Esophagus muscularis mucosa (tissue), 4 donors: ENCODE results near the gene PHF19. TPM values are rescaled to one million over a fixed set of nuclear protein-coding genes. Genes with fewer than 3 reads are reported as not detected.

Source experiments
- DNase-seq: peaks from one replicate; pipeline ENCODE4 v3.0.0-alpha.2; 2017; ENCODE audit errors: extremely low spot score
- H3K27ac ChIP-seq, 4 donors: fragments of 200-600 bp; sonication (generic); replicated peaks in 1 of 4; 1 replicate in 3 of 4; 2 replicates in 1 of 4; pipeline ENCODE4 v1.5.1; 2016 to 2019; ENCODE audit warnings: mild to moderate bottlenecking in 1 of 4
- H3K27me3 ChIP-seq, 4 donors: fragments of 200-600 bp; sonication (generic); one replicate each; pipeline versions ENCODE4 v1.5.1 to v1.6.0; 2016 to 2019
- H3K36me3 ChIP-seq, 4 donors: fragments of 200-600 bp; sonication (generic); one replicate each; pipeline ENCODE4 v1.5.1; 2016 to 2019
- H3K4me1 ChIP-seq, 4 donors: fragments of 200-600 bp; sonication (generic); one replicate each; pipeline ENCODE4 v1.5.1; 2016 to 2019
- H3K4me3 ChIP-seq, 4 donors: fragments of 200-600 bp; sonication (generic); 1 replicate in 2 of 4; 2 replicates in 2 of 4; pipeline ENCODE4 v1.5.1; 2016 to 2019; ENCODE audit warnings: mild to moderate bottlenecking in 4 of 4, moderate library complexity in 1 of 4
- H3K9me3 ChIP-seq, 4 donors: fragments of 200-600 bp; sonication (generic); 1 replicate in 3 of 4; 2 replicates in 1 of 4; pipeline ENCODE4 v1.5.1; 2016 to 2019
- EP300 ChIP-seq: sonication (generic); formaldehyde crosslinking; IDR thresholded peaks from one replicate; pipeline ENCODE4 v1.6.1; 2017; ENCODE audit warnings: antibody characterized with exemption
- POLR2A ChIP-seq: fragments of 450-650 bp; IDR thresholded peaks from one replicate; pipeline ENCODE4 v1.6.1; 2017; ENCODE audit warnings: antibody characterized with exemption, moderate library complexity, mild to moderate bottlenecking, low read depth
- POLR2AphosphoS5 ChIP-seq, 2 donors: sonication (generic); formaldehyde crosslinking; IDR thresholded peaks; one replicate each; pipeline ENCODE4 v1.6.1; 2017; ENCODE audit warnings: antibody characterized with exemption in 2 of 2
- WGBS: methylation state at CpG from one replicate; pipeline ENCODE4 v1.1.5; 2018; 5-methylcytosine and 5-hydroxymethylcytosine counted together
- intact Hi-C: fragments of 100-400 bp; cut with DNase I; formaldehyde crosslinking; loops from one replicate; pipeline ENCODE4 v1.15.1; 2023
- total RNA-seq, 4 donors: library from RNA; depleted of rRNA; stranded (reverse); fragments of >200 nt; gene quantifications; one replicate each; pipeline versions ENCODE4 v1.1.0 to v1.2.1, GENCODE V29; 2016
- TF ChIP-seq, protein P1 (sequence below), 3 experiments: fragments of 200-600 bp in 2 of 3; fragments of 450-650 bp in 1 of 3; sonication (generic) in 2 of 3; IDR thresholded peaks; one replicate each; pipeline ENCODE4 v1.5.1; 2017 to 2019; ENCODE audit warnings: antibody characterized with exemption in 3 of 3, mild to moderate bottlenecking in 2 of 3, moderate library complexity in 1 of 3

The PHF19 gene
- total RNA-seq, 4 donors from 2014 or later, result 36.4 to 57.7 (median 47.8) TPM

DNA sequence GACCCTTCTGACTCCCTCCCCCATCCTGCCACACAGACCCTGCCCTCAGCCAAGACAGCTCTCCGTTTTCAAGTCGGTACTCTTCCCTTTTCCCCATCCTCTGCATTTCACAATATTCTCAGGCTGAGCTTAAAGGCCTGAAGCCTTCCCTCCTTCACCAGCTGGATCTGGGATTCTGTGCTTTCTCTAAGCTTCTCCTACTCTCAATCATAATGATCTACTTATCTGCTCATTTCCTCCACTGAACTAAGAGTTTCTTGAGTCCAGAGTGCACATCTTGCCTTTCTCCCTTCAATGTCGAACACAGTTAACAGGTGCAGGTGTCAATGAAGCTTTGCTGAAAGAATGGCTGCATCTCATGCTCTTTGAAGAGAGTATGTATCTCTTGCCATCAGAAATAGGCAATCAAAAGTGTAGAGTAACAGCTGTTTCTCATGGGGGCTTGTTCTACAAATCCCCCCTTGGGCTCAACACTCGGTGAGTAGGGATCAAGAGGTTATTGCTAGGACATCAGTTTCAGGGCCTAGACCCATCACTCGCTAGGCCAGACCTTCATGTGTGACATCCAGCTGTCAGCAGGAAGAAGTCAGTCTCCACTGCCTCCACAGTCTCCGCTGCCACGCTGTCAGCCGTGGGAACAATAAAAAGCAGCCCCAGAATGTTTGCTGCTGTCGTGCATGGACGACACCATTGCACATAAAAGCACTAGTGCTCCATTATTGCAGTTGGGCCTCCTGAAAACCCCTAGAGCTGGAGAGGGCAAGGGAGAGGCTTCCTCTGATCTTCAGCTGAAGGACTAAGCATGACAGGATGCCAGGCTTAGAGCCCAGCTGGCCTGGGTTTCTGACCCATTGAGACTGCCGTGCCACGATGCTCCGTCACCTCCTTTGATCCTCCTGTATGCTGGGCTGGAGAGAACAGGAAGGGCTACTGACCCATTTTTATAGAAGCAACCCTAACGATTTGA lies 25.9 kb upstream of the PHF19 start:
- intact Hi-C loops, result no loop called here
- H3K27ac ChIP-seq, result no peak overlapping the region
- no peak for DNase-seq
- no peaks in the 10 kb centered on the region for H3K4me1 ChIP-seq
- H3K36me3 ChIP-seq, result peaks cover 0 to 34% (median 10%) of the 10 kb centered on the region in 4 donors
- no peak for TF ChIP-seq POLR2AphosphoS5 (IDR thresholded peaks at IDR 0.05)
- TF ChIP-seq EP300, result no peak
- no peak for TF ChIP-seq POLR2A
- TF ChIP-seq, protein P1, sequence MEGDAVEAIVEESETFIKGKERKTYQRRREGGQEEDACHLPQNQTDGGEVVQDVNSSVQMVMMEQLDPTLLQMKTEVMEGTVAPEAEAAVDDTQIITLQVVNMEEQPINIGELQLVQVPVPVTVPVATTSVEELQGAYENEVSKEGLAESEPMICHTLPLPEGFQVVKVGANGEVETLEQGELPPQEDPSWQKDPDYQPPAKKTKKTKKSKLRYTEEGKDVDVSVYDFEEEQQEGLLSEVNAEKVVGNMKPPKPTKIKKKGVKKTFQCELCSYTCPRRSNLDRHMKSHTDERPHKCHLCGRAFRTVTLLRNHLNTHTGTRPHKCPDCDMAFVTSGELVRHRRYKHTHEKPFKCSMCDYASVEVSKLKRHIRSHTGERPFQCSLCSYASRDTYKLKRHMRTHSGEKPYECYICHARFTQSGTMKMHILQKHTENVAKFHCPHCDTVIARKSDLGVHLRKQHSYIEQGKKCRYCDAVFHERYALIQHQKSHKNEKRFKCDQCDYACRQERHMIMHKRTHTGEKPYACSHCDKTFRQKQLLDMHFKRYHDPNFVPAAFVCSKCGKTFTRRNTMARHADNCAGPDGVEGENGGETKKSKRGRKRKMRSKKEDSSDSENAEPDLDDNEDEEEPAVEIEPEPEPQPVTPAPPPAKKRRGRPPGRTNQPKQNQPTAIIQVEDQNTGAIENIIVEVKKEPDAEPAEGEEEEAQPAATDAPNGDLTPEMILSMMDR (IDR thresholded peaks at IDR 0.05), result no peak
- 81% methylated on average over 14 of the region's 14 CpGs for WGBS
- H3K27me3 ChIP-seq, result no peaks in the 10 kb centered on the region
- H3K4me3 ChIP-seq, result no peak overlapping the region
- no peaks in the 10 kb centered on the region for H3K9me3 ChIP-seq

DNA sequence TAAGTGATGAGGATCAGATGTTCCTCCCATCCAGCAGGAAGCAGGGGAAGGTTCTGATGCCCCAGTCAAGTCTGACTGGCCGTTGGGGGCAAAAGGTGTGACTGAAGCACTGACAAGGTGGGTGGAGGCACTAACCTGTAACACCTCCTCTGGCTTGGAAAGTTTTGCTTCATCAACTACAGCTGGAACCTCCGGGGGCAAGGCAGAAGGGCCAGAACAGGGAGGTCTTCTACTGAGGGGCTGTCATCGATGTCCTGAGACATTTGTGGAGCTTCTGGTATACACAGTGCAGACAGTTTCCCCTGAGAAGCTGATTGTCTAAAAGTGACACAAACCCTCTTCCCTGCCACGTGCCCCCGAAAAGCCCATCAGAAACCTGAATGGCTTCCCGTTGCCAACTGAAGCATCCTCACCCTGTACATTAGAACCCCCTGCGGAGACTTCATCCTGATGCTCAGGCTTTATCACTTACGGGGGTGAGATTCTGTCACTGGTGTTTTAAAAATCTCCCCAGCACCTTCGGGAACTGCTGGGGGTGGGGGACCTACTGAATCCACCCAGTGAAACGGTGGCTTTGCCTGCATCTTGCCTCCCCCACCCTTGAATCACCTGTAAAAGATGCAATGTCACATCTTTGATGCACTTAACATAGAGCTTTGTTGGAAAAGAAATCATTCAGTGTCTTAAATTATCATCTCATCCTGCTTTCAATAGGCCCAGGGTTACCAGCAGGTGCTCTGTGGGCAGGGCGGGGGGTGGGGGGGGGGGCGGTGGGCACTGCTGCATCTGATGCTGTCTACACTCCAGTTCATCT lies 25.0 kb upstream of the PHF19 start:
- Histone ChIP-seq H3K4me1 (peaks cover 4 to 8% (median 4%) of the 10 kb centered on the region in 4 donors), H3K36me3 (peaks cover 0 to 25% (median 10%) of the 10 kb centered on the region in 4 donors), H3K27ac (no peak overlapping the region), H3K4me3 (no peak overlapping the region), H3K27me3 (no peaks in the 10 kb centered on the region), H3K9me3 (no peaks in the 10 kb centered on the region)
- DNase-seq, result no peak
- intact Hi-C loops, result no loop called here
- TF ChIP-seq, protein P1 (IDR thresholded peaks at IDR 0.05), result no peak
- TF ChIP-seq POLR2AphosphoS5 (IDR thresholded peaks at IDR 0.05), result no peak
- no peak for TF ChIP-seq EP300
- no peak for TF ChIP-seq POLR2A
- 79% methylated on average over 11 of the region's 12 CpGs for WGBS

DNA sequence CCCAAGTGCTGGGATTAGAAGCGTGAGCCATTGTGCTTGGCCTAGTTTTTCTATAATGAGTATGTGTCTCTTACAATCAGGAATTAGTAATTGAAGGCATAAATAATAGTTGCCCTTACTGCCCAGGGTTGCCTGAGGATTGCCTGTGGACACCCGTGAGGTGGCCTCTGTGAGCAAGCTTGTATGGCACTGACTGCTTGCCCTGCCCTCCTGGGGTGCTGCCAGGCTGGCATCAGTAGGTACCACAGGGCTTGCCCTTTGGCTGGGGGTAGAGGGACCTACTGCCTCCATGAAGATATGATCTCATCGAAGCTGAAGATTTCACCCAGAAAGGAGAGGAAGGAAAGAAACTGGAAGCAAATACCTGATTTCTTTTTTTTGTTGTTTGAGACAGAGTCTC lies 23.8 kb upstream of the PHF19 start:
- H3K4me3 ChIP-seq, result no peak overlapping the region
- TF ChIP-seq POLR2A (no peak), POLR2AphosphoS5 (IDR thresholded peaks at IDR 0.05) (no peak), EP300 (no peak)
- TF ChIP-seq, protein P1 (IDR thresholded peaks at IDR 0.05), result no peak
- H3K27ac ChIP-seq, result no peak overlapping the region
- WGBS, result 100% methylated on average over 3 of the region's 3 CpGs
- H3K36me3 ChIP-seq, result peaks cover 0 to 25% (median 10%) of the 10 kb centered on the region in 4 donors
- DNase-seq, result no peak
- H3K4me1 ChIP-seq, result peaks cover 6 to 9% (median 7%) of the 10 kb centered on the region in 4 donors
- H3K27me3 ChIP-seq, result no peaks in the 10 kb centered on the region
- H3K9me3 ChIP-seq, result no peaks in the 10 kb centered on the region
- intact Hi-C loops, result no loop called here

DNA sequence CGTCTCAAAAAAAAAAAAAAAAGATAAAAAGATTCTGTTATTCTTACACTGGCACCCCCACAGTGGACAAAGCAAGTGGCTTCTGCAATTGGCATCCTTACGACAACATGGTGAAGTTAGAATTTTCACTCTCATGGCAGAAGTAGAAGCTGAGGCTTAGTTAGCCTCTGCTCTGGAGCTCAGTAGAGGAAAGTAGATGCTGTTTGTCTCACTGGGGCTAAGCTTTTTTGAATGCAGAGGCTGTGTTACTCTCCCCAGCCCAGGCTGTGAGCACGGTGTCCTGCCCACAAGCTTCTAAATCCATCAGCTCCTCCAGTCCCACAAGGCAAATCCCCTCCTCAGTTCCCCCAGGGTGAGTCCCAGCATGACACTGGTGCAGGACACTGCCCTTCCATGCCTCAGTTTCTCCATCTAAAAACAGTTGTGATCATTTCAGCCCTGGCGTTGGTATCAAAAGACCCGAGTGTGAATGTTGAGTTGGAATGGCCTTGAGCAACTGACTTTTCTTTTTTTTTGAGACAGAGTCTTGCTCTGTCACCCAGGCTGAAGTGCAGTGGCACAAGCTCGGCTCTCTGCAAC lies 22.6 kb upstream of the PHF19 start:
- Histone ChIP-seq H3K27me3 (no peaks in the 10 kb centered on the region), H3K36me3 (peaks cover 0 to 18% (median 7%) of the 10 kb centered on the region in 4 donors), H3K9me3 (no peaks in the 10 kb centered on the region), H3K4me3 (no peak overlapping the region), H3K27ac (no peak overlapping the region), H3K4me1 (peaks cover 10 to 18% (median 15%) of the 10 kb centered on the region in 4 donors)
- no peak for DNase-seq
- whole genome bisulfite sequencing, result 98% methylated on average over 6 of the region's 6 CpGs
- TF ChIP-seq POLR2A, result no peak
- TF ChIP-seq, protein P1 (IDR thresholded peaks at IDR 0.05), result no peak
- no peak for TF ChIP-seq EP300
- no peak for TF ChIP-seq POLR2AphosphoS5 (IDR thresholded peaks at IDR 0.05)
- intact Hi-C loops, result no loop called here
